ENCODE measurements around the gene GRIK4. TPM values are rescaled to one million over a fixed set of nuclear protein-coding genes. Genes with fewer than 3 reads are reported as not detected.

Gene GRIK4
- total RNA-seq, 3 donors from 2014 or later, result 0.36 to 0.51 TPM; not detected in 1

- no peak overlapping the region for H3K4me3 ChIP-seq
- TF ChIP-seq, protein P1, sequence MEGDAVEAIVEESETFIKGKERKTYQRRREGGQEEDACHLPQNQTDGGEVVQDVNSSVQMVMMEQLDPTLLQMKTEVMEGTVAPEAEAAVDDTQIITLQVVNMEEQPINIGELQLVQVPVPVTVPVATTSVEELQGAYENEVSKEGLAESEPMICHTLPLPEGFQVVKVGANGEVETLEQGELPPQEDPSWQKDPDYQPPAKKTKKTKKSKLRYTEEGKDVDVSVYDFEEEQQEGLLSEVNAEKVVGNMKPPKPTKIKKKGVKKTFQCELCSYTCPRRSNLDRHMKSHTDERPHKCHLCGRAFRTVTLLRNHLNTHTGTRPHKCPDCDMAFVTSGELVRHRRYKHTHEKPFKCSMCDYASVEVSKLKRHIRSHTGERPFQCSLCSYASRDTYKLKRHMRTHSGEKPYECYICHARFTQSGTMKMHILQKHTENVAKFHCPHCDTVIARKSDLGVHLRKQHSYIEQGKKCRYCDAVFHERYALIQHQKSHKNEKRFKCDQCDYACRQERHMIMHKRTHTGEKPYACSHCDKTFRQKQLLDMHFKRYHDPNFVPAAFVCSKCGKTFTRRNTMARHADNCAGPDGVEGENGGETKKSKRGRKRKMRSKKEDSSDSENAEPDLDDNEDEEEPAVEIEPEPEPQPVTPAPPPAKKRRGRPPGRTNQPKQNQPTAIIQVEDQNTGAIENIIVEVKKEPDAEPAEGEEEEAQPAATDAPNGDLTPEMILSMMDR (IDR thresholded peaks at IDR 0.05), result no peak
- no peaks in the 10 kb centered on the region for H3K36me3 ChIP-seq (ENCODE audit: low read depth)
- H3K9me3 ChIP-seq, result no peaks in the 10 kb centered on the region
- intact Hi-C loops (cut with DNase I, micrococcal nuclease), result no loop called here
- DNase-seq, result no peak
- ATAC-seq, result no peak
- H3K4me1 ChIP-seq (ENCODE audit: low read depth), result no peaks in the 10 kb centered on the region
Measured at GRCh38 chr11:120884154-120885020, 372.8 kb downstream of the GRIK4 start.

- H3K4me3 ChIP-seq, result no peak overlapping the region
- no peaks in the 10 kb centered on the region for H3K36me3 ChIP-seq (ENCODE audit: low read depth)
- TF ChIP-seq, protein P1 (IDR thresholded peaks at IDR 0.05), result no peak
- intact Hi-C loops (cut with DNase I, micrococcal nuclease), result no loop called here
- H3K9me3 ChIP-seq, result no peaks in the 10 kb centered on the region
- ATAC-seq, result no peak
- no peak for DNase-seq
- no peaks in the 10 kb centered on the region for H3K4me1 ChIP-seq (ENCODE audit: low read depth)
Measured at GRCh38 chr11:120890609-120891320, 379.2 kb downstream of the GRIK4 start.

DNA sequence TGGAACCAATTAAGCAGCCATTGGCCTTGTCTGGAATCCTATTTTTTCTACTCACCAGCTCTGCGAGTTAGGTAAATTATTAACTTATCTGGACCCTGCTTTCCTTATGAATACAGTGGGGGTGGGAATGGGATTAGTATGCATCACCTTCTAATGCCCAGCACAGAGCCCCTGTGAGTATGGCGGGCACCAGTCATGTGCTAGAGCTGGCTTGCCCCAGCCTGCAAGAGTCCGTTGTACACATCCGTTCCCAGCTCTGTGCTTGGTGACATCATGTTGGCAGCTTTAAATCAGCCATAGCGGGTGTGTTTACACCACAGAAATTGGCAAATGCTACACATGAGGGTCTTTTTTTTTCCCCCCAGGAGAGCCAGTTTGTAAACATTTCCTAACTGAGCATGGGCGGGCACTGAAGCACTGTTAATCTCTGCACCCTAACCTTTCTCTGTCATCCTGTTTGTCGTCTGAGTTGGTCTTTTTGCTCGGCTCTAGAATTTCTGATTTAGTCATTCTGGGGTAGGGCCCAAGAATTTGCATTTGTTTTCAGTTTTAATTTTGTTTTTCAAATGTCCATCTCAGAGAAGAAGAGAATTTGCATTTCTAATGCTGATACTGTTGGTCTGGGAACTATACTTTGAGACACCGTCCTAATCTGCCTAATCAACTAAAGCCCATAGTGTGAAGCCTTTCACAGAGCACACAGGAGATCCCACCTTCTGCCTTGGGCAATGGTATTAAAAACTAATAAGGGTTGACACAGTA is 382.1 kb downstream of the GRIK4 start:
- Histone ChIP-seq H3K4me3 (no peak overlapping the region), H3K36me3 (ENCODE audit: low read depth) (no peaks in the 10 kb centered on the region), H3K4me1 (ENCODE audit: low read depth) (no peaks in the 10 kb centered on the region), H3K9me3 (no peaks in the 10 kb centered on the region)
- ATAC-seq (no peak), DNase-seq (no peak)
- intact Hi-C loops (cut with DNase I, micrococcal nuclease), result no loop called here
- TF ChIP-seq, protein P1 (IDR thresholded peaks at IDR 0.05), result no peak

GRCh38 chr11:120894202-120894985 is 382.8 kb downstream of the GRIK4 start:
- no peak overlapping the region for H3K4me3 ChIP-seq
- TF ChIP-seq, protein P1 (IDR thresholded peaks at IDR 0.05), result no peak
- H3K9me3 ChIP-seq, result no peaks in the 10 kb centered on the region
- H3K36me3 ChIP-seq (ENCODE audit: low read depth), result no peaks in the 10 kb centered on the region
- intact Hi-C loops (cut with DNase I, micrococcal nuclease), result no loop called here
- H3K4me1 ChIP-seq (ENCODE audit: low read depth), result no peaks in the 10 kb centered on the region
- ATAC-seq (no peak), DNase-seq (no peak)

DNA sequence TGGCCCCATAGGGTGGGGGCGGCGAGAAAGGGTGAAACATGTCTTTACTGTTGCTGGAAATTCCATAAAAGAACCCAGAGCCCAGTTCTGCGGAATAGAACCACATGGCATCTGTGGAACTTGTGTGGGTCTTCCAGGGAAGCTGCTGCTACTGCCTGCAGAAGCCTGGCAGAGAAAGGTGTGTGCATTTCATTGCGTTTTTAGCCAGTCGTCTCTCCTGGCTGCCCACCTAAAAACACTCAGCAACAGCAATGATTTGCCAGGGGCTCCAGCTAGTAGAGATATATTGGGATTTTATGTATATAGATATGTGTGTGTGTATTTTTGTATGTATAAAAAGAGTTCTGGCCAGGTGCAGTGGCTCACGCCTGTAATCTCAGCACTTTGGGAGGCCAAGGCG is 385.1 kb downstream of the GRIK4 start:
- intact Hi-C loops (cut with DNase I, micrococcal nuclease), result no loop called here
- DNase-seq (no peak), ATAC-seq (no peak)
- no peak overlapping the region for H3K4me3 ChIP-seq
- no peaks in the 10 kb centered on the region for H3K4me1 ChIP-seq (ENCODE audit: low read depth)
- H3K36me3 ChIP-seq (ENCODE audit: low read depth), result no peaks in the 10 kb centered on the region
- no peaks in the 10 kb centered on the region for H3K9me3 ChIP-seq
- TF ChIP-seq, protein P1 (IDR thresholded peaks at IDR 0.05), result no peak

Measured in mucosa of descending colon (tissue), 3 donors.